ENCODE measurements around the gene IDS.
"Not testable (repeated sequence)": the region's sequence is repeated elsewhere in the genome, so short reads cannot be mapped to it uniquely, and the experiment has no call there.

IDS gene

DNA sequence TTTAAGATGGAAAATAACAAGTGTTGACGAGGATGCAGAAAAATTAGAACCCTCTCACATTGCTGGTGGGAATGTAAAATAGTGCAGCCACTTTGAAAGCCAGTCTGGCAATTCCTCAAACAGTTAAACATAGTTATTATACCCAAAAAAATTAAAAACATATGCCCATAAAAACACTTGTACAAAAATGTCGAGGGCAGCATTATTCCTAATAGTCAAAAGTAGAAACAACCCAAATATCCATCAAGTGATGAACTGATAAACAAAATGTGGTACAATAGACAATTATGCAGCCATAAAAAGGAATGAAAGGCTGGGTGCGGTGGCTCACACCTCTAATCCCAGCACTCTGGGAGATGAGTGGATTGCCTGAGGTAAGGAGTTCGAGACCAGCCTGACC lies 6.3 kb downstream of the IDS start:
- DNase-seq: no peak

DNA sequence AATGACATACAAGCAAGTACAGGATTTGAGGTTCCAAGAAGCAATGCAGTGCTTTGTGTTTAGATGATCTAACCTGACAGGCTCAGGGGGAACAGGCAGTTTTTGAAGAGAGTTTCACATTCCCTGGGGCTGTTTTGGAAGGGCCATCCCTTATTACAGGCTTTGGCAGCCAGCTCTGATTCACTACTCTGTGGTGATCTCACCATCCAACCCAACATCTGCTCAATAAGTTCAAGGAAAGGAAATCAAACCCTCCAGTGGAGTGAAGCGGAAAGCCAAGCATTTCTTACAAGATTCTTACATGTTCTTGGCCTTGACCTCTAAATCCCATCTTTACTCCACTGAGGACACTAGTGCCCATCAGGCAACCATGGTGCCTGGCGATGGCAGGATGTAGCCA lies 7.5 kb downstream of the IDS start:
- no peak for DNase-seq

DNA sequence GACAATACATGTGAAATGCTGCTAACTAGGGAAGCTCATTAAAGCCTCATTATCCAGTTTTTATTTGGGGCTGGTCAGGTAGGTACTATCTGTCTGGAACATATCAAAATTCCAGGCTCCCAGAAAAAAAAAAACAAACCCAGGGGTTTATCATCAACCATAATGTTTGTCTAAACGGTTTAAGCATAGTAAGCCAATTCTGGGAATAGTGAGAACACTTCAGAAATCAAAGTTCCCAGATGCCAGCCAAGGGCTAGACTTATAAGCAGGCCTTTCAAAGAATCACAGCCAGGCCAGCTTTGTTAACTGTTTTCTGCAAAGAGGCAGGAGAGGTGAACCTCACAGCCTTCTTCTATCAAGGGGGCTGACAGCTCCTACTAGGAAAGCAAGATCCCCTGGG lies 8.1 kb downstream of the IDS start:
- no peak for DNase-seq

DNA sequence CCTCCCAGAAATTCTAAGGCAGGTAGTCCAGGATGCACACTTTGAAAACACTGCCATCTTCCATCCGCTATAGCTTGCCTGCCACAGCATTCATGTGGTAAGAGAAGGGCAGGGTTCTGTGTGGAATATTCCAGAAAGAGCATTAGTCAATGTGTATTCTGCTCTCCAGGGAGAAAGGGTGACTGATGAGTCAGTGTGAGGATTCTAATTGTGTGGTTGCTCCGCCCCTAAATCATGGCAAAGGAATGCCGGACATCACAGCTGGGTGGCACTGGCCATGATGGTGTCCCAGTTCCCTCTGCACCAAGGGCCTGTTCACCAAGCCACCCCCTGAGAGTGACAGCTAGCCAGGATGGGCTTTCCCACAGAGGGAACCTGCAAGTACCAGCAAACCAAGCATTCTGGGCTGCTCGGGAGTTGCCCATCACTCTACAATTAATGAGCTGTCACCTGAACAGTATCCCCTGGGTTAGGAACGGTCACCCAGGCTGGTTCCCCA lies 9.5 kb downstream of the IDS start:
- DNase-seq: no peak

DNA sequence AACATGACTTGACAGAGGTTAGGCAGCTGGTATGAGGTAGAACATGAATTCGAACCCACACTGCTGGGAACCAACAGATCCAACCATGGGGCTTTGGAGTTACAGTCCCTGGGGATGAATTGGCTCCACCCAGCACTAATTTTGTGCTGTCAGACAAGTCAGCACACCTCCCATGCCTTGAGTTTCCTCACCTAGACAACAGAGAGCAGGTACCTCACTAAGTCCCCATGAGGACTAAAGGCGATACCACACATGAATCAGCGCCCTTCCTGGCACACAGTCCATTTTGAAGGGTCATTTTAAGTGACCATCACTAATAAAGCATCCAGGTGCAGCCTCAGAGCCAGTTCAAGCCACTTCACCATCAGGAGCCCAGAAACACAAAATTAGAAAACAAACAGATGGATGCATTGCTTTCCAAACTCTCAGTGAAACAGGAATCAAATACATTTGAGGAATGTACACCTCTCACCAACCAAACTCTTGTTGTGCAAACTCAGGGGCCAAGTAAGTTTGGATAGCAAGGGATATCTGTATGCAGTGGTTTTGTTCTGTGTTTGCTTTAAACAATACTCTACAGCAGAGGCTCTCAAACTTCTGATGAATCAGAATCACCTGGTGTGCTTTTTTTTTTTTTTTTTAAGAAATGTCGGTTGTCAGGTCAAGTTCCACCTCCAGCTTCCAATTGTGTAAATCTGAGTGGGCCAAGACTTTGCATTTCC lies 10.1 kb downstream of the IDS start:
- DNase-seq: no peak

DNA sequence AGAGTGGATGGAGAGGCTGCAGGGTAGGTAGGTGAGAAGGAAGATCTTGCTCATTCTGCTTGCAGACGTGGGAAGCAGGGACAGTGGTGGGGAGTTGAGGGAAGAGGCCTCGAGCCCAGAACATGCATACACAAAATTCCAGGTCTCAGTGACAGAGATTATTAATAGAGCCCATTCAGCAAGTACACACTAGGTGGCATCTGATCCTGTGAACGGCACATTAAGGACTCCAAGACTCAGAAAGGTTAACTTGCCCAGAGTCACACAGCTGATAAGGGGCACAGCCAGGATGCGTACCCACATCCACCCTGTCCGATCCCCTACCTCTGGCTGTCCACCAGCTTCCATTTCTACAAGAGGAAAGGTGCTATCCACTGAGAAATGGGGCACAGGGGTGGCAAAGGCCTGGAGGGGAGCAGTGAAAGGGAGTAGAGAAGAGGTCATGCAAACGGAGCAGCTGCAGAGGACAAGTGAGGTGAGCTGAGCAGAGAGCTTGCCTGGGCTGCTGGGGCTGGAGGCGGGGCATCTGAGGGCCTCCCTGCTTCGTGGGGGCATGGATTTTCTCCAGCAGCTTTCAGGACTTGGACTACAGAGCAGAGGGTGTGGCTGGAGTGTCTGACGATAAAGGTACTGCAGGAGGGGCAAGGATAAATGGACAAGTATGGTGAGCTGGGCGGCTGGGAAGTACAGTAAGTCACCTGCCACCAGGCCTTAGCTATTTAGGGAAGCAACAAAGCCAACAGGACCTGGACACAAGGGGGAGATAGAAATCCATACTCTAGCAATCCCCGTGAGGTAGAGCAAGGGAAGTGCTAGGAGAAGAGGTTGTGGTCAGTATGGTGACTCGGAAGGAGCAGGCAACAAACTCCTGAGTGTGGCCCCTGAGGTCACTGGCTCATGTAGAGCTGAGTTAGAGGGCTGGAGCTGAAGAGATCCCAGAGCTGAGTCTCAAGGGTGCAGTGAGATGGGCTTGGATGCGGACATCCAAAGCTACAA lies 11.2 kb downstream of the IDS start:
- DNase-seq: no peak

DNA sequence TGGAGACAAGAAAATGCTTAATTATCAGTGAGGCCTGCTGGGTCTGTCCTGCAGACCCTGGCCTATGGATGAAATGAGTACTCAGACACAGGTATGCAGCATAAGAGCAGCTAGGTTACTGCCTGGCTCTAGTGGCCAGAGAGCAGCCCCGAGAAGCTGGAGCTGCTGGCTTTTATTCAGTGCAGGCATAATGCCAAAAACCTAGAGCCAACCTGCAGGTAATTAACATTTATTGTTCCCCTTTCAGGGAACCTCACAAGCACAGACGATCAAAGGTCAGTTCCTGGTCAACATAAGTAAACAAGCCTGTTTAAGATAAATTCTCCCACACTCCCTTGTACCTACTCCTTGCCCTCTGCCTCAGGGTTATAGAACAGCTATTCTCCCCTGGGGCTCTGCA lies 13.3 kb downstream of the IDS start:
- no peak for DNase-seq

DNA sequence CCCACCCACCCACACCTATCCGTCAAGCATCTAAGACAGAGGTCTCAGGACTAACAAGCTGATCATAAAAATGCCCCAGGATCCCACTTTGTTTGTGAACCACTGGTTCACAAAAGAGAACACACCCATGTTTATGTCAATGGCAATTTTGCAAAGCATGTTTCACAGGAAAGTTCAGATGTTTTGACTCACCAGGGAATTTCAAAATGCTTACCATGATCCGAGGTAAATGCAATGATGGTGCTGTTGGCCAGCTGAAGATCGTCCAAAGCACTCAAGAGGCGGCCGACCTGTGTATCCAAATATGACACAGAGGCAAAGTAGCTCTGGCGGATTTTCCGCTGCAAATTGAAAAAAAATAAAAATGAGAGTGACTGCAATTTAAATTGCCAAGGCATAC lies 15.0 kb downstream of the IDS start:
- no peak for DNase-seq

DNA sequence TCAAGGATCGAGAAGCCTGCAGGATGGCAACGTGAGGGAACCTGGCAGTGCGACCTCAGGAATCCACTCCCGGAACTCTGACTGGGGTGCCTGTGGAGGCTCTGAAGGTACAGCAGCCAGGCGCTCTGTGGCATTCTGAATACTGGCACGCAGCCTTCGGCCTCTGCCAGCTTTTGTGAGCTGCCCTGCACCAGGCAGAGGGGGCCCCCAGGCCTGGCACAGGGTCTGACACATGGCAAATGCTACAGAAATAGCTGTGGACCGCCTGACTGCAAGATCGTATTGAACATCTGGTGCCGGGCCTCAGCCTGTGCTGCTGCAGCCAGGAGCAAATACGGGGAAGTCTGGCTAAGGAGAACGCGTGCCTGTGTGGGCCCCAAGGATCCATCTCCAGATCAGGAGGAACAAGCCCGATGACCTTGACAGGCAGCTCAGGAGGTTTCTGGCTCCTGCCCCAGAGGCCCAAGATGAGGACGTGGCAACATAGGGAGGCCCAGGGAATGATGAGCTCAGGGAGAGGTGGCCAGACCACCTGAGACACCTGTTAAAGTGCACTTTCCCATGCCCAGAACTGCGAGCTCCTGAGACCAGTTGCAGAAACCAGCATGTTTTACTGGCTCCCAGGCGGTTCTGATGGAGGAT lies 16.6 kb downstream of the IDS start:
- not testable (repeated sequence) for DNase-seq

DNA sequence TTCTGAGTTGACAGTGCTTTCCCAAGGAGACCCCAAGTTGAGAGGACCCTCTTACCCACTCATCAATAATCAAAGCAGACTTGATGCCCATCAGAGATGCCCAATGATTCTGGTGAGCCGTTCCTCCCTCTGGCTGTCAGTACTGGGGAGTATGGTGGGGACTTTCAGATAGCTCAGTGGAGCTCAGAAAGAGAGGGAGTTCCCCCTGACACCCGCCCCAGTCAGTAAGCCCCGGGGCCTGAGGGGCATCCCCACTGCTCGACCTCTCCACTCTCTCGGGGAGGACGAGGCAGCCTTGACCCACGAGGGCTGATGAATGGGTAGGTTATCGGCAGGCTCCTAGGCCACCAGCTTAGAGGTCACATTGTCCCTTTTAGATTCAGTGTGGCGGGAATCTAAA lies 17.1 kb downstream of the IDS start:
- not testable (repeated sequence) for DNase-seq

DNA sequence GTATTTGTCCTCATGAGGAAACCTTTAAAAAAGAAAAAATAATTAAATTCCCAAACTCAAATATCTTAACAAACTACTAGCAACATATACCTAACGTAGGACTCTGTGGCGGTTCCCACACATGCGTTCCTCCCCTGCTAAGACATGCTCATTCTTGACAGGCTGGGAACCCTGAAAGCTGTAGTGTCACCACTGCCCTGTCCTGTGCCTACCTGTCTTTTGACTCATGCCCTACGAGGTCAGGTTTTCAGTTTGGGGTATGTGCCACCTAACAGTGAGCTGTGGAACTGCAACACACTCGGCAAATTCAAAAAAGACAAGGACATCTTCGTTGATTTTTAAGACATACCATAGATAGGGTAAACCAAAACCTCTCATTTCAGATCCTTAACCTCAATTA lies 17.8 kb downstream of the IDS start:
- DNase-seq: peak in 1 of 5 experiments; percentile 49

DNA sequence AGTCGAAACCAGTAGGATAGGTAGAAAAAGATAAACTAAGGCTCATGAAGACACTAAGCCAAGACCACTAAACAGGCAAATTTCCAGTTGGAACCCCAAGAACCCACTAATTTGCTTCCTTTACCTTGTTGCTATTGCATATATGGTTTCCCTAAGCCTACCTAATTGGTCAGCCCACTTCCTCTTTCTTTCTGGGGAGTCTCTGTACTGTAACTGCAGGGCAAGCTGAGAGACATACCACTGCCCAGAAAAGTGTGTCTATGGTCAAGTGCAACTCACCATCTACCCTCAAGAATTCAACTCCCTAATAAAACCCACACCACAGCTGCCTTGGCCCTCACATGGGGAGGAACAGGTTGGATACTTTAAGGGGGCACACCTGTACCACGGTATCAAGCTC lies 28.6 kb downstream of the IDS start:
- DNase-seq: no peak

DNA sequence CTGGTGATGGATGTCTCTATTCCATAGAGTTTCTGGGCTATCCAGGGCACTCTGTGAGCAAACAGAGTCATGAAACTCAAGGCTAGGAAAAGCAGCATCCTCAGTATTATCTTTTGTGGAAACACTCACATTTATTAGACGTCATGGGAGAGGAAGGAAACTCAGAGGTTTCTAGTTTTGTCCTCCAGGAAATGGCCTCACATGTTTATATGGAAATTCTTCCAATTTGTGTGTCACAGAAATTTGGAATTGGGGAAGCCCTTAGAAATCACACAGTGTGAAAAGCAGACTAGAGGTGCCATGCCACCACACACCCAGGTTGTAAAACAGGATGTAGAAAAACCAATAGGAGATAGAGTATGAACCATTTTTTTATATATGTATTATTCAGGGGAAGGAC lies 31.1 kb downstream of the IDS start:
- no peak for DNase-seq

DNA sequence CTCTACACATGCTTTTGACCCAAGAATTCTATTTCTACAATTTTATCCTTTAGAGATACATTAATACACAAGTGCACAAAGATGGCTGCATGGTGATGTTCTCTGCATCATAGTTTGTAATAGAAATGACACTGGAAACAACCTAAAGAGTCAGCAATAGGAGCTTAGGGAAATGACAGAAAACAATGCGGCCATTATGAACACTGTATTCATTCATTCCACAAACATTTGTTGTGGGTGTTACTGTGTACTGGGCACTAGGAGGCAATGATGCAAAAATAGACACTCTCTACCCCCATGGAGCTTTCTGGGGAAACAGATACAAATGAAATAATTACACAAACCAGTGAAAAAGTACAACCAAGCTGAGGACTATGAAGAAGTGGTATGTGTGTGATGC lies 32.0 kb downstream of the IDS start:
- no peak for DNase-seq

DNA sequence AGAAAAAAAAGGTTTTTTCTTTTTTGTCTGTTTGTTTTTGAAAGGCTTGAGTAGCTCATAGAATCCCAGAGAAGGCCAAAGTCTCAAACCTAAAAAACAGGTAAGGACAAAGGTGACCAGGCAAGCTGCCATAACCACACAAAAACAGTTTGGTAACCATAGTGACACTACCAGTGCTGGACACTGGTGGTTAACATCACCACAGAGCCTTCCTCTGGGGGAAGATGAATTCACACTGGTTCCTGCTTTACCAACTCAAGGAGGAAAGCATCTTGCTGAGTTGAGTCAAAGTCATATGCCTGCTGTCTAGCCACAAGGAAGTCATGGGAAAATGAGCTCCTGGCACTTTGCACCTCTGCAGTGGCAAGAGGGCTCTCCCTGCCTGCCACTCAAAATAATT lies 32.5 kb downstream of the IDS start:
- DNase-seq: no peak

DNA sequence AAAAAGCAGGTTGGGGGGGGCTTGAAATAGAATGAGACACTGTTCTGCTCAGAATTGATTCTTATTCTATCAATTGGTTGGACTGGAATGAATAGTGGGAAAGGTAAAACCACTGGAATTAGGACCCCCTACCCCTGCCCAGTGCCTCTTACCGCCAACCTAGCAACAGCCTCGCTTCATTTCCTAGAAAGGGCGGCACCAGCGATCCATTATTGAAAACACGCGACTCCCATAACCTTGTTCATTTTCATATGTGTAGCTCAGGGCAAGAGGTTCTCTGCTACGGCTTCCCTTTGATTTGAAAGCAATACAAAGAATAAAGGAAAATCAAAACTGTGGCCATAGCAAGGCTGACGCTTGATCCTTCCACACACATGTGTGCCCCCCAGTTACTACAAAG lies 33.7 kb downstream of the IDS start:
- no peak for DNase-seq

DNA sequence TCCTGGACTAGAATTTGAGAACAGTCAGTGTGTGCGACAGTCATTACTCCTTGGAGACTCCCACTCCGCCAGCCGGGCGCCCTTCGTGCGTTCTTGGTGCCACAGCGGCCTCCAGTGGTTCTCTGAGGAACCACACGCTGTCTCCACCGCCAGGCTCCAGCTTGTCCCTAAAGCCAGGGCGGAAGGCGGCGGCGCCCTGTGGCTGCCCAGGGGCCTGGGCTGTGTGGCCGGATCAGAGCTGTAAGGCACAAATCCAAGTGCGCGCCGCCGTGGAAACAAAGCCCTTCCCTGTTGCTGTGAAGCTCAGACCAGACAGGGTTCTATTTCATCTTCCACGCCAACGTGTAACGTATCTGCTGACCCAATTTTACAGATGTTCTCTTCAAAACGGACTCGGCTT lies 34.2 kb downstream of the IDS start:
- DNase-seq: peak in 4 of 5 experiments; percentile 29 to 49 (median 43)

DNA sequence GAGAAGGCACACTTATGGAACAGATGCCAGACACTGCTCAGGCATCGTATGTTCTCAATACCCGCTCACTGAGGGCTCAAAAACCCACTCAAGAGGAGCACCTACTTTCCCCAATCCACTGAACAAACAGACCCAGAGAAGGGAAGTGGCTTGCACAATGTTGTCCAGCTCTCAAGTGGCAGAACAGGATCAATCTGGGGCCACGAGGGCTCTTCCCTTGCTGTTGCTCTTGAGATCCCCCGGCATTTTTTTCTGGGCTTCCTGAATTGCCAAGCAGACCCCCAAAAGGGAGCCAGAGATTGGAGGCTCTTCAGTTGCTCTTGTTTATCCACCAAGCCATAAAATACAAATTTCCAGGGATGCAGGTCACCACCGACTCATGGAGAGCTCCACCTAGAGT lies 35.7 kb downstream of the IDS start:
- DNase-seq: no peak

DNA sequence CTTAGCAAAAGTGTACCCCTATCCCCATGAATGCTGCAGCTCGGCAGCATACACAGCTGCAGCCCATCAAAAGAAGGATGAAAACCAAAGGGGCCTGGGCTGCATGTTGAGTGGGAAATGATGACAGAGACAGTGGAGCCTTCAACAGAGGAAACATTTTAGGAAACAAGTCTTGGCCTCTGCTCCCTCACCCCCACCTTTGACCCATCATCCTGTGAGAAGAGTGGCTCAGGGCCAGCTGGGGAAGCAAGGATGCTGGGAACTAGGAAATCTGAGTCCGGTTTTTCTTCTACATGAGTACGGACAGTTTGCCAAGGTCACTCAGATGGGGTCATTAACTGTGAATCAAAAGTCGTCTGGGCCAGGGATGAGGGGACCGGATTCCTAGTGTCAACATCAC lies 37.2 kb downstream of the IDS start:
- DNase-seq: no peak

DNA sequence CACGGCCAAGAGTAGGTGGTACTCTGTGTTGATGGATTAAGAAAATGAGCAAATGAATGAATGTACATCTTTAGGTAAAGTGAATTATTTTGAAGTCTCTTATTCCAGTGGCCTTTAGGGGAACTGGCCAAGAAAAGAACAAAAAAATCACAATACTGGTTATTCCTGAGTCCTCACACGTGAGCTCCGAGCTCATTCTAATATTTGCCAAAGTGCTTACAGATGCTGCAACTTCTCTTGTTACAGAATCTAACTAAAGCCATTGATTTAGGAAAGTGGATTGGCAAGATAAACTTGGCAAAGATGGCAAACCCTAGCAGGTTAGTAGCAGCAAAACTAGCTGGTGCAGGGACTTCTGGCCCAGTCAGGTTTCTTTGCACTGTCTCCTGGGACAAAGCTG lies 37.6 kb downstream of the IDS start:
- no peak for DNase-seq

DNA sequence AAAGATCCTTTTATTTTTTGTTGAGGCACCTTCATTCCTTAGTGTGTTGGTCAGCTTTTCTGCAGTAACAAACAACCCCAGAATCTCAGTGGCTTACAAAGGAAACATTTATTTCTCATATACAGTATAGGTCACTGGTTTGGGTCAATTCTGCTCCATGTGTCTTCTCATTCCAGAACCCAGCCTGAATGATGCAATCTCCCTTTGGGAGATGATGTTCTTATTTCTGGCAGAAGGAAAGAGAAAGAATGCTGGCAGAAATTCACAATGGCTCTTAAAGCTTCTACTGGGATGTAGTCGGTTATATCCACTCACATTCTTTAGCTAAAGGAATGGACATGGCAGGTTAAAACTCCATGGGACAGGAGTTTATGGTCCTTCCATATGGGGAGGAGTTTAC lies 42.3 kb downstream of the IDS start:
- DNase-seq: no peak

DNA sequence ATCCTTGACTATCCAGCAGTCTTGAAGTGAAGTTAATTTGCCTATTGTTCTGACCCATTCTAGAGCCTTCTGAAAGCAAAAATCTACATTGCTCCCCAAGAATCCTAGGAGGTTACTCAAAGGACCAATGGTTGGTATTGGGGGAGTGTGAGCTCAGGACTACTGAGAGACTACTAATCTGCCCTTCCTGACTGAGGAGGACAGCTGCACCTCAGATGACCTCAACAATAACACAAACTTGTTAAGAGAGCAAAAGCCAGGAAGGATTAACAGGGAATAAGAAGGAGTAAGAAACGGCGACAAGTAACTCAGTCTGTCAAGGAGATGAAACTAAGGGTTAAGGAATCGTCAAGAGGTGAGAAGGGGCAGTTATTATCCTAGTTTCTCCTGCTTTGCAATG lies 43.4 kb downstream of the IDS start:
- DNase-seq: no peak

DNA sequence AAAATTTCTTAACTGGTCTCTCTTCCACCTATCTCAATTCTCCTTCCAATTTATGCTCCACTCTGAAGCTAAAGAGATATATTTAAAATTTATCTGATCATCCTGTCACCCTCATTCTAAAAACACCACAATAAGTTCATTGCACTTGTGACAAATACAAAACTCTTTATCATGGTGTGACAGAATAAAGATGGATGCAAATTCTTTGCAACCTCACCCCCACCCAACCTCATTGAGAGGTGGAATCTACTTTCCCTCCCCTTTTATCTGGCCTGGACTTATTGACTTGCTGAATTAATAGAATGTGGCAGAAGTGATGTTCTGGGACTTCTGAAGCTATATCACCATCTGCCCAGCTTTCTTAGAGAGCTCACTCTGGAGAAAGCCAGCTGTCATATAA lies 46.5 kb downstream of the IDS start:
- DNase-seq: no peak

Measured in T-helper 2 cell (primary cell).